ENCODE data around the gene BIN1. TPM values are rescaled to one million over a fixed set of nuclear protein-coding genes. Genes with fewer than 3 reads are reported as not detected.

Gene BIN1
- total RNA-seq, 2 experiments from 2014 or later: 1.5 to 14.1 TPM

DNA sequence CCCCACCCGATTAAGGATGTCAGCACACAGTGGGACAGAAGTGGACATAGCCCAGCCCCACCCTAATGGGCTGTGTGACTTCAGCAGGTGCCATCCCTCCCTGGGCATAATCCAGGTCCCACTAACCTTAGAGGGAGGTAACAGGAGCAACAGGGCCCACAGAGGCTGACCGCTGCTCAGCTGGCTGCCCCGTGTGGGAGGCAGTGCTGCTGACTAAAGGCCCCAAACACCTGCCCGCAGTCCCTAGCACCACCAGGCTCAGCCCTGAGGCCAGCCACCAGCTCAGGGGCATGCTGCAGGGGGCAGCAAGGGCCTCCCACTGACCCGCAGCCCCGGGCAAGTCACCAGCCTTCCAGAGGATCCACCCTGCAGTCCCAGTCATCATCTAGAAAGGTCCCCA is 14.6 kb downstream of the BIN1 start:
- no peaks in the 10 kb centered on the region for H3K79me2 ChIP-seq (ENCODE audit: insufficient read depth, low read depth, low read length)
- H3K36me3 ChIP-seq (ENCODE audit: insufficient read depth, low read length): no peaks in the 10 kb centered on the region
- H3K9me2 ChIP-seq (ENCODE audit: insufficient read depth, low read length): no peaks in the 10 kb centered on the region
- no peak overlapping the region for H3K27ac ChIP-seq (ENCODE audit: low read depth, low read length, poor library complexity, severe bottlenecking)
- intact Hi-C loops (cut with micrococcal nuclease; ENCODE audit: unreplicated experiment): no loop called here
- BruUV-seq (replicated peaks): no TSS peak
- H3K4me3 ChIP-seq (ENCODE audit: low read depth, low read length, poor library complexity, severe bottlenecking): no peak overlapping the region
- peaks cover 4% of the 10 kb centered on the region for H3K4me1 ChIP-seq (ENCODE audit: insufficient read depth, low read length, poor library complexity, severe bottlenecking)
- no peaks in the 10 kb centered on the region for H4K20me1 ChIP-seq (ENCODE audit: insufficient read depth, low read length)
- ChIA-PET POLR2A (no interaction called here), CTCF (ENCODE audit: unreplicated experiment) (no interaction called here)
- TF ChIP-seq, protein P1, sequence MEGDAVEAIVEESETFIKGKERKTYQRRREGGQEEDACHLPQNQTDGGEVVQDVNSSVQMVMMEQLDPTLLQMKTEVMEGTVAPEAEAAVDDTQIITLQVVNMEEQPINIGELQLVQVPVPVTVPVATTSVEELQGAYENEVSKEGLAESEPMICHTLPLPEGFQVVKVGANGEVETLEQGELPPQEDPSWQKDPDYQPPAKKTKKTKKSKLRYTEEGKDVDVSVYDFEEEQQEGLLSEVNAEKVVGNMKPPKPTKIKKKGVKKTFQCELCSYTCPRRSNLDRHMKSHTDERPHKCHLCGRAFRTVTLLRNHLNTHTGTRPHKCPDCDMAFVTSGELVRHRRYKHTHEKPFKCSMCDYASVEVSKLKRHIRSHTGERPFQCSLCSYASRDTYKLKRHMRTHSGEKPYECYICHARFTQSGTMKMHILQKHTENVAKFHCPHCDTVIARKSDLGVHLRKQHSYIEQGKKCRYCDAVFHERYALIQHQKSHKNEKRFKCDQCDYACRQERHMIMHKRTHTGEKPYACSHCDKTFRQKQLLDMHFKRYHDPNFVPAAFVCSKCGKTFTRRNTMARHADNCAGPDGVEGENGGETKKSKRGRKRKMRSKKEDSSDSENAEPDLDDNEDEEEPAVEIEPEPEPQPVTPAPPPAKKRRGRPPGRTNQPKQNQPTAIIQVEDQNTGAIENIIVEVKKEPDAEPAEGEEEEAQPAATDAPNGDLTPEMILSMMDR (conservative IDR thresholded peaks at IDR 0.05; ENCODE audit: low read length): no peak
- no peak for TF ChIP-seq EZH2phosphoT487 (IDR thresholded peaks at IDR 0.05; ENCODE audit: borderline replicate concordance, low read depth, low read length)
- no peak for DNase-seq (ENCODE audit: low spot score)
- H2AFZ ChIP-seq (ENCODE audit: low read length): no peak overlapping the region
- H3K4me2 ChIP-seq (ENCODE audit: low read length): no peak overlapping the region
- no peaks in the 10 kb centered on the region for H3K9me3 ChIP-seq (ENCODE audit: low read length)

DNA sequence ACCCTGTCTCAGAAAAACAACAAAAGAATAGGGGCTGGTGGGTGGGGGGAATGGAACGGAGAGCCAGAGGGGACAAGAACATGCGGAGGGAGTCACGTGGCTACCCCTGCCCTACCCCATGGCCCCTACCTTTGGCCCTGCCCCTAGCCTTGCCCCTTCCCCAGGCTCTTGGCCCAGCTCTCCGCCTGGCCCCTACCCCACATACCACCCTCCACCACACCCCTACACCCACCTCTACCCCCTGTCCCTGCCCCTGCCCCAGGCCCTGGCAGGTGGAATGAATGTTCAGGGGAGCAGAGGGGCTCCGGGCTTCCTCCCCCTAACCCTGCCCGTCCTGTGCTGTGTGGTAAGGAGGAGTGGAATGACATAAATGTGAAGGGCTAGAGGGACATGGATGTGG is 15.1 kb downstream of the BIN1 start:
- H3K4me3 ChIP-seq (ENCODE audit: low read depth, low read length, poor library complexity, severe bottlenecking): no peak overlapping the region
- DNase-seq (ENCODE audit: low spot score): no peak
- ChIA-PET CTCF (ENCODE audit: unreplicated experiment) (no interaction called here), POLR2A (no interaction called here)
- intact Hi-C loops (cut with micrococcal nuclease; ENCODE audit: unreplicated experiment): no loop called here
- no peak overlapping the region for H3K4me2 ChIP-seq (ENCODE audit: low read length)
- H3K36me3 ChIP-seq (ENCODE audit: insufficient read depth, low read length): no peaks in the 10 kb centered on the region
- BruUV-seq (replicated peaks): no TSS peak
- H4K20me1 ChIP-seq (ENCODE audit: insufficient read depth, low read length): no peaks in the 10 kb centered on the region
- TF ChIP-seq EZH2phosphoT487 (IDR thresholded peaks at IDR 0.05; ENCODE audit: borderline replicate concordance, low read depth, low read length): no peak
- TF ChIP-seq, protein P1 (conservative IDR thresholded peaks at IDR 0.05; ENCODE audit: low read length): no peak
- H3K27ac ChIP-seq (ENCODE audit: low read depth, low read length, poor library complexity, severe bottlenecking): no peak overlapping the region
- no peaks in the 10 kb centered on the region for H3K9me3 ChIP-seq (ENCODE audit: low read length)
- H3K9me2 ChIP-seq (ENCODE audit: insufficient read depth, low read length): no peaks in the 10 kb centered on the region
- H3K4me1 ChIP-seq (ENCODE audit: insufficient read depth, low read length, poor library complexity, severe bottlenecking): peaks cover 8% of the 10 kb centered on the region
- H2AFZ ChIP-seq (ENCODE audit: low read length): no peak overlapping the region
- H3K79me2 ChIP-seq (ENCODE audit: insufficient read depth, low read depth, low read length): no peaks in the 10 kb centered on the region

DNA sequence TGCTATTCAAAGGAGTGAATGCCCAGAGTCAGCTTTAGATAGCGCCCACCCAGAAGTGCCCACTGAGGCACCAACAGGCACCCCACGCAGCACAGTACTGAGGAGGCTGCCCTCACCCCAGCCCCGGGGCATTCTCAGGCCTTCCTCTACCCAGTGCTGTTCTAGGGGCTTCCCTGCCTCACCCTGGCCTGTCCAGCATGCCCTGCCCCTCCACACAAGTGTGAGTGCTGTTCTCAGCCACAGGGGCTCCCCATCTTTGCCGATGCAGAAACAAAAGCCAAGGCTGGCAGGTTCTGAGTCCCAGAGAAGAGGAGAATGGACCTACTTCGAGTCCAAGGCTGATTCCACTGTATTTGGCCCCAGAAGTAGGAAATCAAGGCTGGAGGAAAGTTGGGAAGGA is 15.8 kb downstream of the BIN1 start:
- Histone ChIP-seq H3K9me2 (ENCODE audit: insufficient read depth, low read length) (no peaks in the 10 kb centered on the region), H3K9me3 (ENCODE audit: low read length) (no peaks in the 10 kb centered on the region), H2AFZ (ENCODE audit: low read length) (no peak overlapping the region), H3K4me2 (ENCODE audit: low read length) (no peak overlapping the region), H3K4me1 (ENCODE audit: insufficient read depth, low read length, poor library complexity, severe bottlenecking) (peaks cover 10% of the 10 kb centered on the region), H3K27ac (ENCODE audit: low read depth, low read length, poor library complexity, severe bottlenecking) (no peak overlapping the region), H3K79me2 (ENCODE audit: insufficient read depth, low read depth, low read length) (no peaks in the 10 kb centered on the region), H3K4me3 (ENCODE audit: low read depth, low read length, poor library complexity, severe bottlenecking) (no peak overlapping the region), H3K36me3 (ENCODE audit: insufficient read depth, low read length) (no peaks in the 10 kb centered on the region), H4K20me1 (ENCODE audit: insufficient read depth, low read length) (no peaks in the 10 kb centered on the region)
- intact Hi-C loops (cut with micrococcal nuclease; ENCODE audit: unreplicated experiment): no loop called here
- ChIA-PET CTCF (ENCODE audit: unreplicated experiment) (no interaction called here), POLR2A (no interaction called here)
- DNase-seq (ENCODE audit: low spot score): no peak
- TF ChIP-seq, protein P1 (conservative IDR thresholded peaks at IDR 0.05; ENCODE audit: low read length): no peak
- no peak for TF ChIP-seq EZH2phosphoT487 (IDR thresholded peaks at IDR 0.05; ENCODE audit: borderline replicate concordance, low read depth, low read length)
- no TSS peak for BruUV-seq (replicated peaks)
